ENCODE measurements around the gene RPS16. TPM values are rescaled to one million over a fixed set of nuclear protein-coding genes. Genes with fewer than 3 reads are reported as not detected.

RPS16 gene
- total RNA-seq, 1 donor from 2014 or later = 1,860 TPM

DNA sequence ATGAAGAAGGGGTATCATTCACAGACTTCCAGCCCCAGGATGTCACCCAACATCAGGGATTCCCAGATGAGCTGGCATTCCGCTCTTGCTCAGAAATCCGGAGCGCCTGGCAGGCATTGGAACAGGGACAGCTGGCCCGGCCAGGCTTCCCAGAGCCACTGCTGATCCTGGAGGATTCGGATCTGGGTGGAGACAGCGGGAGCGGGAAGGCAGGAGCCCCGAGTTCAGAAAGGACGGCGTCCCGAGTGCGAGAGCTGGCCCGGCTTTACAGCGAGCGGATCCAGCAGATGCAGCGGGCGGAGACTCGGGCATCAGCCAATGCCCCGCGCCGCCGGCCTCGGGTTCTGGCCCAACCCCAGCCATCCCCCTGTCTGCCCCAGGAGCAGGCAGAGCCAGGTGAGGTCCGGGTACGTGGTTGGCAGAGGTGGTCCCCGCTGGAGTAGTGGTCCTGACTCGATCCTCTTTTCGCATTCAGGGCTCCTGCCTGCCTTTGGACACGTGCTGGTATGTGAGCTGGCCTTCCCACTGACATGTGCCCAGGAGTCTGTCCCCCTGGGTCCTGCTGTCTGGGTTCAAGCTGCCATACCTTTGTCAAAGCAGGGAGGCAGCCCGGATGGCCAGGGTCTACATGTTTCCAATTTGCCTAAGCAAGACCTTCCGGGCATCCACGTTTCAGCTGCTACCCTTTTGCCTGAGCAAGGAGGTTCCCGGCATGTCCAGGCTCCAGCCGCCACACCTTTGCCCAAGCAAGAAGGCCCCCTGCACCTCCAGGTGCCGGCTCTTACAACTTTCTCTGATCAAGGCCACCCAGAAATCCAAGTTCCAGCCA is 12.3 kb downstream of the RPS16 start:
- Mint-ChIP-seq H3K9me3 (ENCODE audit: unreplicated experiment) (no peaks in the 10 kb centered on the region), H3K27me3 (ENCODE audit: unreplicated experiment) (no peaks in the 10 kb centered on the region), H3K4me1 (ENCODE audit: unreplicated experiment) (peaks cover 21% of the 10 kb centered on the region), H3K36me3 (ENCODE audit: unreplicated experiment) (peaks cover 35% of the 10 kb centered on the region), H3K4me3 (ENCODE audit: unreplicated experiment) (no peak overlapping the region), H3K27ac (ENCODE audit: unreplicated experiment) (no peak overlapping the region)
- TF ChIP-seq, protein P1, sequence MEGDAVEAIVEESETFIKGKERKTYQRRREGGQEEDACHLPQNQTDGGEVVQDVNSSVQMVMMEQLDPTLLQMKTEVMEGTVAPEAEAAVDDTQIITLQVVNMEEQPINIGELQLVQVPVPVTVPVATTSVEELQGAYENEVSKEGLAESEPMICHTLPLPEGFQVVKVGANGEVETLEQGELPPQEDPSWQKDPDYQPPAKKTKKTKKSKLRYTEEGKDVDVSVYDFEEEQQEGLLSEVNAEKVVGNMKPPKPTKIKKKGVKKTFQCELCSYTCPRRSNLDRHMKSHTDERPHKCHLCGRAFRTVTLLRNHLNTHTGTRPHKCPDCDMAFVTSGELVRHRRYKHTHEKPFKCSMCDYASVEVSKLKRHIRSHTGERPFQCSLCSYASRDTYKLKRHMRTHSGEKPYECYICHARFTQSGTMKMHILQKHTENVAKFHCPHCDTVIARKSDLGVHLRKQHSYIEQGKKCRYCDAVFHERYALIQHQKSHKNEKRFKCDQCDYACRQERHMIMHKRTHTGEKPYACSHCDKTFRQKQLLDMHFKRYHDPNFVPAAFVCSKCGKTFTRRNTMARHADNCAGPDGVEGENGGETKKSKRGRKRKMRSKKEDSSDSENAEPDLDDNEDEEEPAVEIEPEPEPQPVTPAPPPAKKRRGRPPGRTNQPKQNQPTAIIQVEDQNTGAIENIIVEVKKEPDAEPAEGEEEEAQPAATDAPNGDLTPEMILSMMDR (IDR thresholded peaks at IDR 0.05) = no peak
- DNase-seq (ENCODE audit: extremely low spot score, unreplicated experiment) = no peak

DNA sequence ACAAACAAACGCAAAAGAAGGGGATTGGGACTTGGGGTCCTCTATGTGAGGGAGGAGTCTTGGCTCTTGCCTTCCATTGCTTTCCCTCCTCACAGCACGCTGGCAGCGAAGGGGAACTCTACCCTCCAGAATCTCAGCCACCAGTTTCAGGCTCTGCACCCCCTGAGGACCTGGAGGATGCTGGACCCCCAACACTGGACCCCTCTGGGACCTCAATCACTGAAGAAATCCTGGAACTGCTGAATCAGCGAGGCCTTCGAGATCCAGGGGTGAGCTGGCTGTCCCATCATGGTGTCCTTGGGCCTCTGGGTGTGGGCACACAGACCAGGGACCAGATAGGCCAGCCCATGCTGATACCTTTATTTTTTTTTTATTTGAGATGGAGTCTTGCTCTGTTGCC is 13.7 kb downstream of the RPS16 start:
- DNase-seq (ENCODE audit: extremely low spot score, unreplicated experiment) = no peak
- no peak overlapping the region for H3K4me3 Mint-ChIP-seq (ENCODE audit: unreplicated experiment)
- peaks cover 16% of the 10 kb centered on the region for H3K4me1 Mint-ChIP-seq (ENCODE audit: unreplicated experiment)
- H3K36me3 Mint-ChIP-seq (ENCODE audit: unreplicated experiment) = peaks cover 39% of the 10 kb centered on the region
- no peak overlapping the region for H3K27ac Mint-ChIP-seq (ENCODE audit: unreplicated experiment)
- H3K9me3 Mint-ChIP-seq (ENCODE audit: unreplicated experiment) = no peaks in the 10 kb centered on the region
- TF ChIP-seq, protein P1 (IDR thresholded peaks at IDR 0.05) = no peak
- H3K27me3 Mint-ChIP-seq (ENCODE audit: unreplicated experiment) = no peaks in the 10 kb centered on the region

DNA sequence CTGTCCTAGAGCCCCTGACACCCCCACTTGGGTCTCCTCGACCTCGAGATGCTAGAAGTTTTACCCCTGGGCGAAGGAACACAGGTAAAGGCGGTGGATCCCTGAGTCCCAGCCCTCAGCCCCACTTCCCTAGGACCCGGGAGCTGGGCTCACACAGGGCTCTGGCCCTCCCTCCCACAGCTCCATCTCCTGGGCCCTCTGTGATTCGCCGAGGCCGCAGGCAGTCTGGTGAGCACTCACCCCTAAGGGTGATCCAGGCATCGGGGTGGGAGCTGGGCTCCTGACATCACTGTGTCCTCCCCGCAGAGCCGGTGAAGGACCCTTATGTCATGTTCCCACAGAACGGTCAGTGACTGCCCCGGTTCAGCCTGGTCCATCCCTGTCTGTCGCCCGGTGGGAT is 15.0 kb downstream of the RPS16 start:
- no peak overlapping the region for H3K4me3 Mint-ChIP-seq (ENCODE audit: unreplicated experiment)
- H3K27ac Mint-ChIP-seq (ENCODE audit: unreplicated experiment) = no peak overlapping the region
- H3K36me3 Mint-ChIP-seq (ENCODE audit: unreplicated experiment) = peaks cover 32% of the 10 kb centered on the region
- H3K4me1 Mint-ChIP-seq (ENCODE audit: unreplicated experiment) = peaks cover 14% of the 10 kb centered on the region
- TF ChIP-seq, protein P1 (IDR thresholded peaks at IDR 0.05) = no peak
- H3K9me3 Mint-ChIP-seq (ENCODE audit: unreplicated experiment) = no peaks in the 10 kb centered on the region
- no peak for DNase-seq (ENCODE audit: extremely low spot score, unreplicated experiment)
- no peaks in the 10 kb centered on the region for H3K27me3 Mint-ChIP-seq (ENCODE audit: unreplicated experiment)

DNA sequence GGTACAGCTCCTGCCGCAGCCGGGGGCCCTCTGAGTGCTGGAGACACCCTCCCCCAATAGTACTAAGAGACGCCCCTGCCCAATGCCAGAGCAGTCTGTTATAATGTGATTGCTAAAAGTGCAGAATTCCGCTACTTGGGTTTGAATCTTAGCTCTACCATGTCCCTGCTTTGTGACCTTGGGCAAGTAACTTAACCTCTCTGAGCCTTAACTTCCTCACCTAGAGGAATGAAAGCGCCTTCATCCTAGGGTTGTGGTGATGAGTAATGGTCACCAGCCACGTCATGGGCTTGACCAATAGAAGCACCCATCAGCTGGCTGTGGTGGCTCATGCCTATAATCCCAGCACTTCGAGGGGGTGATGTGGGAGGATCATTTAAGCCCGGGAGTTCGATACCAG is 16.7 kb downstream of the RPS16 start:
- TF ChIP-seq, protein P1 (IDR thresholded peaks at IDR 0.05) = no peak
- no peak overlapping the region for H3K27ac Mint-ChIP-seq (ENCODE audit: unreplicated experiment)
- peaks cover 29% of the 10 kb centered on the region for H3K4me1 Mint-ChIP-seq (ENCODE audit: unreplicated experiment)
- no peak for DNase-seq (ENCODE audit: extremely low spot score, unreplicated experiment)
- no peaks in the 10 kb centered on the region for H3K9me3 Mint-ChIP-seq (ENCODE audit: unreplicated experiment)
- no peak overlapping the region for H3K4me3 Mint-ChIP-seq (ENCODE audit: unreplicated experiment)
- no peaks in the 10 kb centered on the region for H3K27me3 Mint-ChIP-seq (ENCODE audit: unreplicated experiment)
- peaks cover 24% of the 10 kb centered on the region for H3K36me3 Mint-ChIP-seq (ENCODE audit: unreplicated experiment)

DNA sequence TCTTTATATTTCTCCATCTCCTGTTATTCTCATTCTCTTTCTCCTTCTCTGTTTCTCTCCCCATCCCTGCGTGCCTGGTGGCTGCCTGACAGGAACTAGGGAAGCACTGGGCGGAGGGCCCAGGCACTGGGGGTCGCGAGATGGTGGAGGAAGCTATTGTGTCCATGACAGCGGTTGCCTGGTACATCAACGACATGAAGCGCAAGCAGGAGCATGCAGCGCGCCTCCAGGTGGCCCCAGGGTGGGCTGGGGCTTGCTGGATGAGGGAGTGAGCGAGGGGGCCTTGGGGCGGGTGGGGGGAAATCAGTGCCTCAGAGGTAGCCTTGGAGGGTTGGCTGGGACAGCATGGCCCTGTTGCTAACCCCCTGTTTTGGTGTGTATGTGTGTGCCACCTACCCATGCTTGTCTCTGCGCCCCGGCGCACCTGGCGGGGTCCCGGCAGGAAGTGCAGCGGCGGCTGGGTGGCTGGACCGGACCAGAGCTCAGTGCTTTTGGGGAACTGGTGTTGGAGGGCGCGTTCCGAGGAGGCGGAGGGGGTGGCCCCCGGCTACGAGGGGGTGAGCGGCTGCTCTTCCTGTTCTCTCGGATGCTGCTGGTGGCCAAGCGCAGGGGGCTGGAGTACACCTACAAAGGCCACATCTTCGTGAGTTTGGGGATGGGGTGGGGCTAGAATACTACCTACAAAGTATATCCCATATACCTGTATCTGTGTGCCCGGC is 18.1 kb downstream of the RPS16 start:
- H3K27ac Mint-ChIP-seq (ENCODE audit: unreplicated experiment) = no peak overlapping the region
- no peak for DNase-seq (ENCODE audit: extremely low spot score, unreplicated experiment)
- H3K4me3 Mint-ChIP-seq (ENCODE audit: unreplicated experiment) = no peak overlapping the region
- H3K36me3 Mint-ChIP-seq (ENCODE audit: unreplicated experiment) = peaks cover 18% of the 10 kb centered on the region
- TF ChIP-seq, protein P1 (IDR thresholded peaks at IDR 0.05) = no peak
- no peaks in the 10 kb centered on the region for H3K9me3 Mint-ChIP-seq (ENCODE audit: unreplicated experiment)
- peaks cover 31% of the 10 kb centered on the region for H3K4me1 Mint-ChIP-seq (ENCODE audit: unreplicated experiment)
- no peaks in the 10 kb centered on the region for H3K27me3 Mint-ChIP-seq (ENCODE audit: unreplicated experiment)
